ENCODE measurements around the gene KCNK6. TPM values are rescaled to one million over a fixed set of nuclear protein-coding genes. Genes with fewer than 3 reads are reported as not detected.
A peak's percentile ranks its signal among the peaks of the same experiment; 100 is the strongest.

Gene KCNK6
- total RNA-seq, 1 experiment from 2014 or later: 6.5 TPM

DNA sequence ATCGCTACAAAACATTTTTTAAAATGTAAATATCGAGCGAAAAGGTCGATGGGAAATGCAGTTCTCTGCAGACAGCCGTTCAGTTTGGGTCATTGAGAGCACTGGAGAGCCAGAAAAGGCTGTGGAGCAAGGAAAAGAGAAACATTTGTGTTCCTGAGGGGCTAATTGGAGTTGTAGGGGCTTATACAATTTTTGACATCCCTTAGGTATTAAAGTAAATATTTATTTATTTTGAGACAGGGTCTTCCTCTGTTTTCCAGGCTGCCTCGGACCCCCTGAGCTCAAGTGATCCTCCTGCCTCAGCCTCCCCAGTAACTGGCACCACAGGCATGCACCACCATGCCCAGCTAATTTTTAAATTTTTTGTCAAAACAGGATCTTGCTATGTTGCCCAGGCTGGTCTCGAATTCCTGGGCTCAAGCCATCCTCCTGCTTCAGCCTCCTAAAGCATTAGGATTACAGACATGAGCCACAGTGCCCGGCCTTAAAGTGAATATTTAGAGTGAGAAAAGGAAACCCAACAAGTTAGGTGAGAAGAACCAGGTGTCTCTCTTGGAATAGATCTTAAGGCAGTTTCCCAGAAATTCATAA, 3.1 kb upstream of the KCNK6 start:
- H3K27me3 ChIP-seq (ENCODE audit: insufficient read depth, low read length): peaks cover 9% of the 10 kb centered on the region; the same call in 1 of the 2 replicates
- no peak overlapping the region for H2BK15ac ChIP-seq (ENCODE audit: low read depth, low read length)
- no peak overlapping the region for H2BK12ac ChIP-seq (ENCODE audit: insufficient read length, low read depth, low read length)
- no peak overlapping the region for H4K91ac ChIP-seq (ENCODE audit: insufficient read length, low read depth, low read length)
- no peak overlapping the region for H2BK20ac ChIP-seq (ENCODE audit: low read depth, low read length, poor library complexity, severe bottlenecking)
- Mint-ChIP-seq H3K4me1 (peaks cover 19 to 37% of the 10 kb centered on the region in 2 experiments), H3K36me3 (ENCODE audit: insufficient read depth in 1 of 3, low read depth in 3 of 3) (no peaks in the 10 kb centered on the region; a peak in 1 of 7 replicates), H3K9me3 (no peaks in the 10 kb centered on the region; a peak in 1 of 5 replicates), H3K27ac (peak overlapping the region; percentile 84 to 95 (median 91); a peak in 5 of 7 replicates), H3K27me3 (ENCODE audit: low read depth) (peaks cover 49% of the 10 kb centered on the region), H3K4me3 (peak overlapping the region; percentile 48 to 91)
- no CpG with 5 or more reads among the region's 8 CpGs for WGBS (ENCODE audit: extremely low coverage, insufficient read length, low lambda C conversion rate)
- no peak overlapping the region for H2BK5ac ChIP-seq (ENCODE audit: insufficient read length, low read length)
- no peaks in the 10 kb centered on the region; the same call in 1 of the 2 replicates for H3K4me1 ChIP-seq (ENCODE audit: insufficient read depth, low read length)
- H3T11ph ChIP-seq (ENCODE audit: low read length): no peak overlapping the region
- peak overlapping the region; percentile 38 for H3K27ac ChIP-seq (ENCODE audit: insufficient read length, low read depth, low read length)
- peak overlapping the region; percentile 65 for H3K4me2 ChIP-seq (ENCODE audit: insufficient read depth, insufficient read length, low read length)
- peak overlapping the region; percentile 32; the same call in 1 of the 2 replicates for H3K14ac ChIP-seq (ENCODE audit: insufficient read depth, low read length)
- no peak overlapping the region for H4K5ac ChIP-seq (ENCODE audit: insufficient read length, low read depth, low read length)
- H4K8ac ChIP-seq (replicated peaks; ENCODE audit: insufficient read length, low read depth, low read length): no peak overlapping the region
- no peak overlapping the region; the same call in 1 of the 2 replicates for H3K4ac ChIP-seq (ENCODE audit: low read depth, low read length)
- no peak overlapping the region for H2AK5ac ChIP-seq (ENCODE audit: insufficient read length, low read length)
- no peak overlapping the region for H2BK120ac ChIP-seq (ENCODE audit: low read depth, low read length, poor library complexity, severe bottlenecking)
- H3K9me3 ChIP-seq (ENCODE audit: control insufficient read depth, low read depth, low read length): no peaks in the 10 kb centered on the region
- H3K18ac ChIP-seq (ENCODE audit: insufficient read length, low read depth, low read length): peak overlapping the region; percentile 53
- H3K79me1 ChIP-seq (ENCODE audit: insufficient read depth, low read depth, low read length, poor library complexity, severe bottlenecking): no peaks in the 10 kb centered on the region
- H3K23ac ChIP-seq (ENCODE audit: insufficient read length, low read depth, low read length): no peak overlapping the region
- TF ChIP-seq, protein P1, sequence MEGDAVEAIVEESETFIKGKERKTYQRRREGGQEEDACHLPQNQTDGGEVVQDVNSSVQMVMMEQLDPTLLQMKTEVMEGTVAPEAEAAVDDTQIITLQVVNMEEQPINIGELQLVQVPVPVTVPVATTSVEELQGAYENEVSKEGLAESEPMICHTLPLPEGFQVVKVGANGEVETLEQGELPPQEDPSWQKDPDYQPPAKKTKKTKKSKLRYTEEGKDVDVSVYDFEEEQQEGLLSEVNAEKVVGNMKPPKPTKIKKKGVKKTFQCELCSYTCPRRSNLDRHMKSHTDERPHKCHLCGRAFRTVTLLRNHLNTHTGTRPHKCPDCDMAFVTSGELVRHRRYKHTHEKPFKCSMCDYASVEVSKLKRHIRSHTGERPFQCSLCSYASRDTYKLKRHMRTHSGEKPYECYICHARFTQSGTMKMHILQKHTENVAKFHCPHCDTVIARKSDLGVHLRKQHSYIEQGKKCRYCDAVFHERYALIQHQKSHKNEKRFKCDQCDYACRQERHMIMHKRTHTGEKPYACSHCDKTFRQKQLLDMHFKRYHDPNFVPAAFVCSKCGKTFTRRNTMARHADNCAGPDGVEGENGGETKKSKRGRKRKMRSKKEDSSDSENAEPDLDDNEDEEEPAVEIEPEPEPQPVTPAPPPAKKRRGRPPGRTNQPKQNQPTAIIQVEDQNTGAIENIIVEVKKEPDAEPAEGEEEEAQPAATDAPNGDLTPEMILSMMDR (conservative IDR thresholded peaks at IDR 0.05): no peak
- no peak for DNase-seq
- no peaks in the 10 kb centered on the region for H4K20me1 ChIP-seq (ENCODE audit: control insufficient read depth, insufficient read depth, insufficient read length)
- peak overlapping the region; percentile 21 for H3K9ac ChIP-seq (ENCODE audit: extremely low read depth, insufficient read length, low read length)
- H3K23me2 ChIP-seq (ENCODE audit: insufficient read length, low read depth, low read length, poor library complexity, severe bottlenecking): peaks cover 20% of the 10 kb centered on the region
- H2AFZ ChIP-seq (ENCODE audit: low read length): peak overlapping the region; percentile 75
- no peak overlapping the region for H3K56ac ChIP-seq (ENCODE audit: insufficient read length, low read depth, low read length)
- H3K79me2 ChIP-seq (ENCODE audit: insufficient read depth, low read length): no peaks in the 10 kb centered on the region

All from H9 (cell line).